ENCODE data around the gene SPTB. TPM values are rescaled to one million over a fixed set of nuclear protein-coding genes. Genes with fewer than 3 reads are reported as not detected.
"Not testable (repeated sequence)": the region's sequence is repeated elsewhere in the genome, so short reads cannot be mapped to it uniquely, and the experiment has no call there.

The SPTB gene
- total RNA-seq, 1 donor from 2014 or later: 18.2 TPM

DNA sequence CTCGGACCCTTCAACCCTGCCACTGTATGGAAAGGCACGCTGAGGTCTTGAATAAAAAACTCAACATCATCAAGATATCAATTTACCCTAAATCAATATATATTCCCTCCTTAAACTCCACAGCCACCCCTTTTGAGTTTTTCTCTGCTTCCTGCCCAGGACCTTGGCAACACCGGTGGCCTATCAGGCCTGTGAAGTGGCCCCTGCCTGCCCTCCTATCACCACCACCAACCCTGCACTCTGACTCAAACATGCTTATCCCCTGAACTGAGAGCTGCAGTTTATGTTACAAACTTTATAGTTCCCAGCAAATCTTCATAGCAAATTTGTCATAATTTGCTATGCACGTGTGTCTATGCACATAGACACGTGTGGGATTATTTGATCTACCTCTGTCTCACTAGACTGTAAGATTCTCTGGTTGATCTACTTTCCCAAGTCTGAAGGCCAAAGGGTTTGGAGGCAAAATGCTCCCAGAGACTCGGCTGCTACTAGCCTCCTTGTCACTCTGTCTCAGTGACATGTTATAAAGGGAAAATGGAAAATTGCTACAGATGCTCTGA lies 63.4 kb downstream of the SPTB start:
- DNase-seq: no peak

DNA sequence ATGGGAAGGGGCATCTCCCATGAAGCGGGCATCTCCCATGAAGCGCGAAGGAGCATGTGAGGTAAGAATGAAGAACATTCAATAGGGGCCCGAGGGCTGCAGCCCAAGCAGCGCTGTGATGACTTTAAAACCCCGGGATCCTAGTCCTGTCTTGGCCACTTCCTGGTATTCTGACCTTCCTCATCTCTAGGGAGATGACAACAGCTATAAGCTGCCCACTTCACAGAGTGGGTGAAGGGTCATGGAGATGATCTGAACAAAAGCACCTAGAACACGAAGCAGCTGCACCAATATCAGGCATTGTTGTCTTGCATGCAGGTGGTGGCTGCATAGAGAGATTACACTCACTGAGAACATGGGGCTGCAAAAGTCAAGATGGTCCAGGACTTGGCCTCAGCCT lies 64.5 kb downstream of the SPTB start:
- DNase-seq: no peak

DNA sequence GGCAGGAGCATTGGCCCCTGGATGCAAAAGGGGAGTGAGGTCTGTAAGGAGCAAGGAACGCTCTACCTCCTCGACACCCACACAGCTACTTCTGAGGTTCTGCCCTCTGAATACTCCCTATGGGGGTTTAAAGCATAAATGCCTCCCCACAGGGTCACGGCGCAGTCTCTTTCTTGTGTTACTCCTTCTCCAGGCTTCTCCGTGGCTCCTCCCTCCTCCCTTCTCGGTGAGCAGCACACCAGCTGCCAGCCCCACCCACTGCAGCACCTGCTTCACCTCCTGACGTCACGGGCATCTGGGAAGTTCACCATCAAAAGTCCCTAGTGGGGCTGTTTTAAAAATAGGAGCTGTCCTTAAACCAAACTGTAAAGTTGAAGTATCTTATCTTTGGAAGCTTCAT lies 67.3 kb downstream of the SPTB start:
- no peak for DNase-seq

DNA sequence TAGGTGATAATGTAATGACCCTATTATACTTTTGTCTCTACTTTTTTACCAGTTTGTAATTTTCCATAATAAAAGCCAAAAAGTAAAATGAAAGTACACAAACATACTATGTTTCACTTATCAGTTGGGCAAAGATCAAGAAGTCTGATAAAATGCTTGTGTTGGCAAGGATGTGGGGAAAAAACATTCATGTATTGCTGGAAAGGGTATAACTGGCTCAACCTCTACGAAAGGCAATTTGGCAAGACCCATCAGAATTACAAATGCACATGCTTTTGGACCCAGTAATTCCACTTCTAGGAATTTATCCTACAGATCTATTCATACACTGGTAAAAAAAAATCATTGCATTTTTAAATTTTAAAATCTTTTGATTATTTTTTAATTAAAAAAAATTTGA lies 68.0 kb downstream of the SPTB start:
- DNase-seq: no peak

DNA sequence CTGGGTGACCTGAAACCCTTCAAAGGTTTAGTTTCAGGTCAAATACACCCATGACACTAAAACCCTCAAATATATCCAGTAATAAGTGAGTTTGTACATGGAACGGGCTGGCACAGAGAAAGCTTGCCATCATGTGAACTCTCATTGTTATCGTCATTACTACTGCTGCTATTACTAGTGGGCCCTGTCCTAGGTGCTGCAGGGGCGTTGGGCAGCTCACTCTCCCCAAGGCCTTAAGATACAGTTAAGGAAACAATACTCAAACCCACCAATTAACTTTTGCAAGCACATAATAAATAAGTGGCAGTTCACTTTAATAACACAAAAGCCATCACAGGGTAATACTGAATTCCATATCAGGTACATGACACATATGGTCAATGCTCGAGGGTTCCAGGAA lies 71.3 kb downstream of the SPTB start:
- no peak for DNase-seq

DNA sequence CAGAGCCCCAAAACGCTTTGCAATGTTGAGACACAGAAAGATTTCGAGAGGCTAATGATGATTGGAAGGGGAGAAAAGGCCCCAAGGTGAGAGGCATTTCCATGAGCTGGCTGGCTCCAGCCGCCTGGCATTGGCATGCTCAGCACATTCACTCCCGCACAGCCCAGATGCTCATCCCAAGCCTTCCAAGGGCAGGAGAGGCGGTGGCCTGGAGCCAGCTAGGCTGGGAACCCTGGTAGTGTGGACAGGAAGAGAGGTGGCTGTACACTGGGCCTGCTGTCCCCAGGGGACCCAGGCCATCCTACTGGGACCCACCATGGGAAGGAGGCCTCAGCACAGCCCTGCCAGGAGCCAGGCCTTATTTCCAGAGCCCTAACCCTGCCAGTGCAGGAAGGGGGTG lies 72.2 kb downstream of the SPTB start:
- no peak for DNase-seq

DNA sequence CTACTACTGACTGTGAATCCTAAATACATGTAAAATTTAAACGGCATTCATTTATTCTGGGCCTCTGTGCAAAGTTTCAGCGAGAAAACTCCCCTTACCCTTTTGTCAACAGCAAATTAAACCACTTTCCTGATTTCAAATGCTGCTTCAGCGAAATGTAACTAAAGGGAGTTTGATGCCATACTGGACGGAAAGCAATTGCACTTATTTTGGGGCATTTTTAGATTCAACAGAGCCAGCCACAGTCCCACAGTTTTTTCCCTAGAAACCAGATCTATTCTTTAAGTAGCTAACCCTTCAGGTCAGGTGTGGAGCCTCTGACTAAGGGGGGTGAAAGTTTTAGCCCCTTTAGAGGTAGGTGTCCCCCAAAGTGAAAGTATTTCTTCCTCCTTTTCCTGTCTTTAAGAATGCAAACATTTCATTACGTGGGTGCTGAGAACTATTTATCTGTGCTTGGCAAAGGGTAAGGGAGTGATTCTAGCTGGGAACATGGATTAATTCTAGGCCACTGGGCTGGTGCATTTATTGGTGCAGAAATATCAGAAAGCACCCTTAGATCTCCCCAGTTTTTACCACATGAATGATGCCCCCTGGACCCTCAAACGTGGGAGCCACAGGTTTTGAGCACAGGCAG lies 72.7 kb downstream of the SPTB start:
- no peak for DNase-seq

DNA sequence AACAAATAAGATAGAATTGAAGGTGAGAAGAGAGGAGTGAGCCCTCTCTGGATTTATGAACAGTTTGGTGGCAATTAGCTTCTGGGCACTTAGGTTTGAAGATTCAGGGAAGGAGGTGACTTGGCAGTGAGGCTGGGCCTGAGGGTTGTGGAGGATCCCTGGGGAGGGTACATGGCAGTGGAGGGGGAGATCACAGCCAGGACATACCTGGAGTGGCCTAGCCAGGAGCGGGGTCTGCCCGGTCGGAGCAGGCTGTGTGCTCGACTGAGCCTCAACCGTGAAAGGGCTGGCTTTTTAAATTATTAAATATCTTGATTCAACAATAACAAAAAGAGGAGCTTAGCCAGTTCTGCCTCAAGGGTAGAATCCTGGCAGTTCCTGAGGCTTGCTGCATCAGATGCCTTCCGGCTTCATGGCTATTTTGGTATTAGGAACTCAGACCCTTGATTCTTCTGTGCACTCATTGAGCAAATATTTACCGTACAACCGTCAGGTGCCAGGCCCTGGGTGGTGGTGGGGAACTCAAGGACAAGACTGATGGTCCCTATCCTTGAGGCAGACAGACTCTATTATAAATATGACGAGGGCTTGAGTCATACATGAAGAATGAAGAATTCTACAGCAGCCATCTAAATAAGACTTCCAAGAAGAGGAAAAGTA lies 73.4 kb downstream of the SPTB start:
- DNase-seq: no peak

DNA sequence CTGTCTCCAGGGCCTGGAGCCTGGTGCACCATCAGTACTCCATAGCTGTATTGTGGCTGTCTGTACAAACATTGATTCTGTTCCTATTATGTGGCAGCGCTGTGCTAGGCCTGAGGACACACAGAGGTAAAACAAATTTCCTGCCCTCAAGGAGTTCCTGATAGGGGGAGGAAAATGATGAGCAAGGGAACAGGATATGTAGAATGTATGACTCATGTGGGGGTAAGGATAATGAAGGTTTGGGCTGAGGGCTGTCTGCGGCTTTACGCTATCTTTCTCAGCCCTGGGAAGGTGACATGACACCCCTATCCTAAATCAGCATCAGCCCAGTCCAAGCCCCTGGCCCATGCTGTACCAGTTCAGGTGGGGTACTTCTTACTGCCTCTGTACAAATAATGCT lies 74.1 kb downstream of the SPTB start:
- DNase-seq: not testable (repeated sequence)

DNA sequence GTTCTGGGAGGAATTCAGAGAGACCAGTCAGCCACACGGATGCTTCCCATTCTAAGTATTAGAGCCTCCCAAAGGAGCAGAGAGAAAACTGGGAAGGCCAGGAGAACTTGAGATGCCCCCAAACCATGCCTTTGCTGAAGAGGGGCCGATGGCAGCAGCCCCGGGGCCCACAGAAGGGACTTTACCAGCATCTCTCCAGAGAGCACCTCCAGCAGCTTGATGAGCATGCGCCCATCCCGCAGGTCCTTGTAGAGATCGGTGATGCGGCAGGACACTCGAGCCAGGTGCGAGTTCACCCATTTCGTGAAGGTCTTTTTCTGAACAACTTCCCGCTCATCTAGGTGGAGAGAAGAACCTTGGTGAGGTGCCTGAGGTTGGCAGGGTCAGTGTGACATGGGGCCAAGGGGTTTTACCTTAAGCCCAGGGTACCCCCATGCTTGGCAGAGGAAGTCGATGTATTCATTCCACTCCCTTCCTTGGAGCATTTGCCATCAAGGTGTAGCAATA lies 74.9 kb downstream of the SPTB start:
- no peak for DNase-seq

DNA sequence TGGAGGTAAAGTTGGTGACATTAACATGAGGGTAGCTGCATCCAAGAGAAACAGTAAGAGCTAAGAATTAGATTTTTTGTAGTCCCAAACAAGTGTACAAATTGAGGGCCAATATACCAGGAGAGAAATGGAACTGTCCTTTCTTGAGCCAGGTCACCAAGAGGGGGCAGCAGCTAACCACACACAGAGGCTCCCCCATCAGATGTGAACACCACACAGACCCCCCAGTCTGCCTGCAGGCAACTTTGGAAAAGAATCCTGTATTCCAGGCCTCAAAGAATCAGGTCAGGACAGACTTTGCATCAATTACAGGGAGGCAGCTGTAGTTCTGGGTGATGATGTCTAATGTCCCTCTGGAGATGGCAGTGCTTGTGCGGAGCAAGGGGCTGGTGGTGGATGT lies 77.9 kb downstream of the SPTB start:
- no peak for DNase-seq

DNA sequence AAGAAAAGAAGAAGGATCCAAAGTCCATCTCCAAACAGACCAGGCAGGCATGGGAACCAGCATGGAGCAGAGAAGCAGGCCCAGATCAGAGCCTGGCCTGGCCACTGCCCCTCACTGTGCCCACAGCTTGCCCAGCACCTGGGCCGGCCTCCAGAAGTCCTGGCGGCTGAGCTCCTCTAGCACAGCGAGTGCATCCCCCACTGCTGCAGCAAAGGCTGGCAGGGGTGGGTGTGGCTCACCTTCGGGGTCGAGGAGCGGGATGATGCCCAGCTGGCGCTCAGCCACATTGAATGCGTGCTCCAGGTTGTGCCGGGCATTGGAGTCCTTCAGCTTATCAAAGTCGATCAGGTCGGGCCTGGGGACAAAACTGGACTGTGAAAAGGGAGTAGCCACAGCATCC lies 78.7 kb downstream of the SPTB start:
- no peak for DNase-seq

DNA sequence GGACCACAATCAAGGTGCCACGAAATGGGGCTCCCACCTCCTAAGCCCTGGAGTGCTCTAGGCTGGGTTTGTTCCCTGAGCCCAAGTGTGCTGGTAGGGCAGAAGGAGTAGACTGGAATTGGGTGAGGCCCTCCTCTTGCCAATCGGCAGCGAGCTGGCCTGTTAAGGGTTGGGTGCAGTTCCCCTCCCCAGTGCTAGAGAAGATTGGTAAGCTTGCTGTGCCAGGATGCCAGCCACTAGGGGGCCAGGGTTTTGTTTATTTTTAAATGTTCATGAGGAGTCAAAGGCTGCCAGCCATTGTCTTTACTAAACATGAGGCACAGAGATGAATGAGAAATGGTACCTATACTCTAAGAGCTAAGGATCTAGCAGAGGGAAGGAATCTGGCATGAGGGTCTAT lies 79.7 kb downstream of the SPTB start:
- no peak for DNase-seq

DNA sequence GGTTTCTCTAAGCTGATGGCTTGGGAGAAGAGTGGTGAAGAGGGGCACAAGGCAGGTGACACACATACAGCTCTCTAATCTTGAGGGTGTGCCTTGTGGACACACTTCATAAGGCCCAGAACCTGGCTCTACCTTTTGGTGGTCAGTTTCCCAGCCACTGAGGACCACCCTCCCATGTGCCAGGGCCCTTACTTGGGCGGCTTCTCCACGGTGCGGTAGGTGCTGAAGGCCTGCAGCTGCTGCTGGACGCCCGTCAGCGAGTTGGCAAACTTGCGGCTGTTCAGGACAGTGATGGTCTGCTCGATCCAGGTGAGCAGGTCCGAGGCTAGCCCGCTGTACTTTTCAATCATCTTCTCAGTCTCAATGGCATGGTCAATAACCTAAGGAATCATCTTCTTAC lies 80.2 kb downstream of the SPTB start:
- no peak for DNase-seq

DNA sequence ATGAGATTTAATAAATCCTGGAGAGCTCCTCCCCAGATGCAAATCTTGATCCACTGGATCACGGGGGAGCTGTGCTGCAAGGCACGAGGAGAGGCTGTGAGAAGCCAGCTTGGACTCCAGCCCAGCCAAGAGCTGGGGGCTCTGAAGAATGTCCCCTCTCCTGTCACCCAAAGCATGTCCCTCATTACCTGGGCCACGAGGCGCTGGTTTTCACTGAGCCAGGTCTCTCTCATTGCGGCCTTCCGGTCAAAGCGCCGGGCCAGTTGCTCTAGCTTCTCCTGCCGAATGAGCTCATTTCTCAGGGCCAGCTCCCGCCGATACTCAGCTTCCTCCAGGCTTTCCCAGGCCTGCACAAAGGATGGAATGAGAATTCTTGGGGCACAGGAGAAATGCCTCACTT lies 83.3 kb downstream of the SPTB start:
- DNase-seq: no peak

DNA sequence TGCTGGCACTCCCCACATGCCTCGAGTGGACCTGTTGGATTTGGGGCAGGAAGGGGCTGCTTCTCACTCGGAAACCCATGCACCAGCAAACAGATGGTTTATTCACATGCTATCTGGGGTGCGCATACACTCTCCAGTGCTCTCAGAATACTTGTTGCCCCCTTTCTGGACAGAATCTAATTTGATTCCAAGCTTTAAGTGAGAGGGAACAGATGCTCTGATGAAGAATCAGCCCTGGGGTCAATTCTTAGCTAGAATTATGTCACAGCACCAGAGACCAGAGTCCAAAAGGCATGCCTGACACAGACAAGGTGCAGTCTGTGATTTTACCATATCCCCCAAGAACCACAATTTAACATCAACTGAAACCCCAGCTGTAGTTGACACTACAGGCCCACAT lies 83.8 kb downstream of the SPTB start:
- DNase-seq: no peak

DNA sequence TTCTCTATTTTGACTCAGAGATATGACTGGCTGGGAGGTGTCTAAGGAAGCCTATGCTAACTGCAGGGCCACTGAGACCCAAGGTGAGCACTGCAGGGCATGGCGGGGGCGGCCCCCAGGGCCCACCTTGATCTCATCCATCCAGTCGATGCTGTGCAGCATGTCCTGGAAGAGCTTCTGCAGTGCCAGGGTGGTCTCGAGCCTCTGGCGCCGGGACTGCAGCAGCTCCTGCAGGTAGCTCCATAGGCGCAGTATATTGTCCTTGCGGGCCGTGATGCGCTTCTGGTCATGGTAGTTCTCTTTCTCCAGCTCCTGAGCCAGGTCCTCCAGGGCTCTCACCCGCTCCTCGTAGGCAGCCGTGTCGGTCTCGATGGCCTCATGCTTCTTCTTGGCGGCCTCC lies 84.5 kb downstream of the SPTB start:
- no peak for DNase-seq

DNA sequence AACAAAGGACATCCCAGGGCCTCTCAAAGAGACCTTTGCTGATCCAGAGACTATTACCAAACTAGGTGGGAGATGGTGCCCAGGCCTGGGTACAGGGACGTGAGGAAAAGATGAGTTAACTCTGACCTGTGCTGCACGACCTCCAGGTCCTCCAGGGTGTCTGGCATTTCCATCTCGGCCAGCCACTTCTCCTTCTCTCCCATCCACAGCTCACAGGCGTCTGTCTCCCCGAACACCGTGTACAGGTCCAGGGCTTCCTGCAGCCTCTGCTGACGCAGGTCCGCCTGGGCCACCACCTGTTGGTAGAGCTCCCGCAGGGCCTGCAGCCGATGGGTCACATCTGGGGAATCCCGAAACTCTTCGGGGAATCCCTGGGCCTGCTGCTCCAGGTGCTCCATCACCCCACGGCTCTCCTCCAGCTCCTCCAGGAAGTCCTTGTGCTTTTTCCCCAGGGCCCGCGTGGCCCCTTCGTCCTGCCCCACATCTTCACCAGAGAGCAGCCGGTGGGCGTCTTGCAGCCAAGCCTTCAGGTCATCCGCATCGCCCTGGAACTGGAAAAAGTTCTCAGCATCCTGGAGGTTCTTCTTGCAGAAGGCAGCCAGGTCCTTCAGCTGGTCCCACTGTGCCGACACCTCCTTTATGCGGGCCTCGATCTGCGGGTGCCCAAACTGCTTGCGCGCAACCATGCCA lies 86.7 kb downstream of the SPTB start:
- no peak for DNase-seq

DNA sequence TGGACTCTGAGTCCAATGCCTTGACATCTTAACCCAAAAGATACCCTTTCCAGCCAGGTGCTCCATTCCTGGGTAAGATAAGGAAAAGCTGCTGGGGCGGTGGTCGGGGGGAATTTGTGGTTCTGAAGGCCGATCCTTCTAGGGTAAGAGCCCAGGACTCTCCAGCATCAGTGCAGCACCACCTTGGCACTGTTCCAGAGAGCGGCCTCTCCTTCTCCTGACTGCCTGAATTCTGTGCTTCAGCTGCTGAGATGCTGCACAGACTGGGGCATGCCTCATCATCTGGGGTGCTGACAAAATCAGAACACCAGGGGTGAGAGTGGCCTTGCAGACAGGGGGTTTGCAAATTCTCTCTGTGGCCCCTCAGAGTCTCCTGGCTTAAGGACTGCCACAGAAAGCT lies 87.5 kb downstream of the SPTB start:
- DNase-seq: no peak

DNA sequence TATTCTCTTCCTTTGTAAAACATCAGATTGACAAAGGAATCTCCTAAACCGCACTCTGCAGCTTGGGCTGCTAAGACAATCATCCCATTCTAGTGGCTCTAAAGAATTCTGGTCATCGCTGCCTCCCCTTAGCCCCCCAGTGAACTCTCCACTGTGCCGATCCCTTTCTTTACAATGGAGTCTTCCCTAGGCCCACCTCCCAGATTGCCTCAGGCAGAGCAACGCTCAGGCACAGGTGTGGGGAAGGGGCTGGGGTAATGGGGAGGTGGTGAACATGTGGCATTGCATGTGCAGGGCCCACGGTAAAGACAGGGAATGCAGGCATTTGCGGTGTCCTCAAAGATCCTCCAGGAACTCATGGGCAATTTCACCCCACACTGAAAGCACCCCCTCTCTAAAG lies 89.2 kb downstream of the SPTB start:
- DNase-seq: no peak

DNA sequence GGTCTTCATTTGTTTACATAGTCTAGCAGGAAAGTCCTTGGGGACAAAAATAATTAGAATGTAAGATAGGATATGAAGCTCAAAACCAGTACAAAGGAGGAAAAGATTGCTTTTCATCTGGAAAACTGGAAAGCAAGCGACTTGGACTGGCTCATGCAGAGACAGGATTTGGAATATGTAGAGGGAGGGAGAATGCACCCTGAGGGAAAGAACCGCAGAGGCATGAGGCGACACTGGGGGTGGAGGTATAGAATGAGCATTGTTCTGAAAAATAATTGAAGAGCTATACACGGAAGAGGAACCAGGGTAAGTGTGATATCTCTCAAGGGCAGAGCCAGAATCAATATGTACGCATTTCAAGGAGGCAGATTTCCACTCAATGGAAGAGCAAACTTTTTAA lies 90.0 kb downstream of the SPTB start:
- DNase-seq: no peak

DNA sequence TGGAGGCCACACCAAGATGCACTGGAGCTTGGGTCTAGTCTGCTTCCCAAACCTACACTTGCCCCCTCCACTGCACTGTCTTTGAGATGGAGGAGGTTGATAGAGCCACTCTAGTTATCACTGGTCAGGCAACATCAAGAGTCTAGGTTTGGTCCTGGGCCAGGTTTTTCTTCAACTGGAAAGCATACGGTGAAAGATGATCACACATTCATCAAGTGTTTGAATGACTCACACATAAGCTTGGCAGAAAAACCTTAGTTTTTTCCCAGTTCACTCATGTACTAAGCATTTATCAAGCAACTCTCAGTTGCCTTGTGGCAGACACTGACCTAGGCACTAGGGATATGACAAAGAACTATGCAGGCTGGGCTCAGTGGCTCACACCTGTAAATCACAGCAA lies 91.0 kb downstream of the SPTB start:
- DNase-seq: no peak

DNA sequence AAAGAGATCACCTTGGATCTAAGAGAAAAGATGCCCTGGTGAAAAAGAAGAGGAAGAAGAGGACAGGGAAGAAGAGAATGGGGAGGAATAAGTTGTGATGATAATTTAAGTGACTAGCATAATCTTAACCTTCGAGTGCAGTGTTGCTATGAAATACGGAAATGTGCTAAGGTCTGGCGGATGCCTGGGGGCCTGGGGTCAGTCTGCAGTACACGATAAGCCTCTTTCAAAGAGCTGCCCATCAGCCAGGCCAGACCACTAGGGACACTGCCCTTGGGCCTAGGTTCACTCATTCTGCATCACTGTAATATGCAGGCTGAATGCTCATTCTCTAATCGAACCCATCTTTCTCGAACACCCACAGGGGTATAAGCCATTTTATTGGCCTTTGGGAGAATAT lies 92.1 kb downstream of the SPTB start:
- no peak for DNase-seq
